Measurements from ENCODE around the gene FAM221B. TPM values are rescaled to one million over a fixed set of nuclear protein-coding genes. Genes with fewer than 3 reads are reported as not detected.

FAM221B gene
- total and polyA plus RNA-seq, 2 experiments from 2014 or later = 0.47 TPM; not detected in 1

- TF ChIP-seq ZNF462 (CRISPR knock-in tag; IDR thresholded peaks at IDR 0.05) = no peak
Observed at GRCh38 chr9:35841645-35841900, 13.0 kb upstream of the FAM221B start (continued).

GRCh38 chr9:35840881-35841644, 12.5 kb upstream of the FAM221B start:
- H3K4me1 Mint-ChIP-seq = peaks cover 30% of the 10 kb centered on the region
- ATAC-seq = no peak
- H3K36me3 Mint-ChIP-seq (ENCODE audit: low read depth) = no peaks in the 10 kb centered on the region

More at GRCh38 chr9:35840881-35841644, 12.5 kb upstream of the FAM221B start:
- Histone ChIP-seq H3K27ac (ENCODE audit: low read depth) (no peak overlapping the region), H3K9me2 (ENCODE audit: insufficient read depth) (peaks cover 9% of the 10 kb centered on the region; the same call in 1 of the 2 replicates), H2AFZ (no peak overlapping the region), H3K27me3 (ENCODE audit: insufficient read depth) (no peaks in the 10 kb centered on the region), H3K4me2 (no peak overlapping the region), H3K4me1 (ENCODE audit: insufficient read depth) (peaks cover 24% of the 10 kb centered on the region), H3K79me2 (replicated peaks; ENCODE audit: insufficient read depth) (no peaks in the 10 kb centered on the region), H3F3A (replicated peaks; ENCODE audit: low read depth) (no peaks in the 10 kb centered on the region; the same call in 1 of the 2 replicates), H4K20me1 (replicated peaks; ENCODE audit: insufficient read depth) (no peaks in the 10 kb centered on the region; the same call in 1 of the 2 replicates), H3K4me3 (no peak overlapping the region), H3K36me3 (ENCODE audit: insufficient read depth) (no peaks in the 10 kb centered on the region)
- peaks cover 11% of the 10 kb centered on the region for H3K27me3 Mint-ChIP-seq (ENCODE audit: insufficient read depth, low read depth, poor library complexity)
- DNase-seq (ENCODE audit: low spot score) = no peak
- H3K27ac Mint-ChIP-seq = no peak overlapping the region
- no peaks in the 10 kb centered on the region for H3K9me3 Mint-ChIP-seq
- no peak overlapping the region for H3K4me3 Mint-ChIP-seq
- TF ChIP-seq REST (IDR thresholded peaks at IDR 0.05; ENCODE audit: unreplicated experiment) (no peak), ETS1 (IDR thresholded peaks at IDR 0.05) (no peak), POLR2AphosphoS5 (IDR thresholded peaks at IDR 0.05; ENCODE audit: low read depth) (no peak), JUNB (IDR thresholded peaks at IDR 0.05; ENCODE audit: unreplicated experiment) (no peak), EZH2phosphoT487 (IDR thresholded peaks at IDR 0.05; ENCODE audit: unreplicated experiment) (no peak), NANOG (IDR thresholded peaks at IDR 0.05; ENCODE audit: borderline replicate concordance) (no peak), CREB1 (CRISPR knock-in tag; IDR thresholded peaks at IDR 0.05; ENCODE audit: low read depth) (no peak)

All from GM23338 (cell line).